Osteoblast (primary cell): ENCODE measurements around the gene EXOC4. TPM values are rescaled to one million over a fixed set of nuclear protein-coding genes. Genes with fewer than 3 reads are reported as not detected.

Experiments
- DNase-seq: peaks from one replicate; pipeline ENCODE4 v3.0.0; 2011; ENCODE audit warnings: low spot score, mixed read lengths; ENCODE audit not compliant: insufficient read length; ENCODE audit errors: missing footprints
- H2AFZ ChIP-seq: 2 replicates; pipeline ENCODE4 v1.6.0; 2011; ENCODE audit warnings: mild to moderate bottlenecking, low read length
- H3K27ac ChIP-seq: 2 replicates; pipeline ENCODE4 v1.5.1; 2011; ENCODE audit warnings: mild to moderate bottlenecking, low read depth, low read length, moderate library complexity
- H3K27me3 ChIP-seq: 2 replicates; pipeline ENCODE4 v1.6.0; 2012; ENCODE audit warnings: mild to moderate bottlenecking, control low read depth, inconsistent platforms, low read length, moderate library complexity; ENCODE audit not compliant: insufficient read depth
- H3K36me3 ChIP-seq: 2 replicates; pipeline ENCODE4 v1.5.1; 2011; ENCODE audit warnings: mild to moderate bottlenecking, low read length, control low read depth, moderate library complexity; ENCODE audit not compliant: insufficient read depth
- H3K4me1 ChIP-seq: 2 replicates; pipeline ENCODE4 v1.5.1; 2011; ENCODE audit warnings: mild to moderate bottlenecking, low read length, control low read depth, moderate library complexity; ENCODE audit not compliant: insufficient read depth
- H3K4me2 ChIP-seq: 2 replicates; pipeline ENCODE4 v1.6.0; 2011; ENCODE audit warnings: mild to moderate bottlenecking, low read length; ENCODE audit not compliant: insufficient read depth
- H3K4me3 ChIP-seq: fragments of 200-600 bp; sonication (generic); 3 replicates; pipeline ENCODE4 v1.5.1; 2012; ENCODE audit warnings: mild to moderate bottlenecking, low read length, inconsistent platforms; ENCODE audit not compliant: insufficient read depth
- H3K79me2 ChIP-seq: 2 replicates; pipeline ENCODE4 v1.6.0; 2012; ENCODE audit warnings: mild to moderate bottlenecking, low read length, control low read depth, inconsistent platforms; ENCODE audit not compliant: insufficient read depth
- H3K9me3 ChIP-seq: 2 replicates; pipeline ENCODE4 v1.5.1; 2011; ENCODE audit warnings: low read depth, low read length, control low read depth
- H4K20me1 ChIP-seq: 2 replicates; pipeline ENCODE4 v1.6.0; 2012; ENCODE audit warnings: mild to moderate bottlenecking, low read length, control low read depth; ENCODE audit not compliant: insufficient read depth
- total RNA-seq: library from RNA; depleted of rRNA; stranded (reverse); fragments of >200 nt; gene quantifications from 2 replicates; pipeline ENCODE4 v1.2.3, GENCODE V29; 2012
- TF ChIP-seq, protein P1 (sequence below): IDR thresholded peaks from 2 replicates; pipeline ENCODE4 v1.5.1; 2011; ENCODE audit warnings: mild to moderate bottlenecking, low read depth, low read length, moderate library complexity; ENCODE audit errors: extremely low read depth

The EXOC4 gene
- total RNA-seq, 1 donor = 134 TPM

DNA sequence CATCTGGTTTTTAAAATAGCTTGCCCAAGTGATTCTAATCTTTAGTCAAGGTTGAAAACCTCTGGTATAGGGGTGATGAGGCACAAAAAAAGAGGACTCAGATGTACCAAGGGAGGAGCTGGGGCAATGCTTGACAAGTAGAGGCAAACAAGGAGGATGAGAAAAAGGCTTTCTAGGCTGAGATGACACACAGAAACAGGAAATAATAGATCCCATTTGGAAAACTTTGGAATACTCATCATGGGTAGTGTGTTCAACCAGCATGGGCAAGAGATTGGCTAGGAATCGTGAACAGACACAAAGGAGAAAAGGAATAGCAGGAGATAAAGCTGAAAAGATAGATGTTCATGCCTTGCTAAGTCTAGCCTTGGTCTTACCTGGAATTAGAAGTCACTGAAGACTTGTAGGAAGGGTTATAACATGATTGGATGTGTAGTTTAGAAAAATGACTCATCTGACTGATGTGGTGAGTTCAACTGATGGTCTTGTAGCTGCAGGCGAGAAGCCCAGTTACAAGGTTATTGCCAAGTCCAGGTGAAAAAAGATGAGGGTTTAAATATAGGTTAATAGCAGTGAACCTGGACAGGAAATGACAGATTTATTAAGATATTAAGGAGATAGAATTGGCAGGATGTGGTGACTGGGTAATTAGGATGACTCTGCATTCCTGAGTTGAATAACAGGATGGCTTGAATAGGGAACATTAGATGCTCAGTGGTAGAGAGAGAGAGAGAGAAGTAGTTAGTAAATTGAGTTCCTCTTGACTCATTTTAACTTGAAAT, 660.2 kb downstream of the EXOC4 start:
- Histone ChIP-seq H3K4me1 (no peaks in the 10 kb centered on the region), H3K36me3 (no peaks in the 10 kb centered on the region), H3K27ac (no peak overlapping the region), H3K79me2 (no peaks in the 10 kb centered on the region), H3K4me2 (no peak overlapping the region), H3K9me3 (no peaks in the 10 kb centered on the region), H3K27me3 (no peaks in the 10 kb centered on the region), H2AFZ (no peak overlapping the region), H3K4me3 (no peak overlapping the region), H4K20me1 (no peaks in the 10 kb centered on the region)
- TF ChIP-seq, protein P1, sequence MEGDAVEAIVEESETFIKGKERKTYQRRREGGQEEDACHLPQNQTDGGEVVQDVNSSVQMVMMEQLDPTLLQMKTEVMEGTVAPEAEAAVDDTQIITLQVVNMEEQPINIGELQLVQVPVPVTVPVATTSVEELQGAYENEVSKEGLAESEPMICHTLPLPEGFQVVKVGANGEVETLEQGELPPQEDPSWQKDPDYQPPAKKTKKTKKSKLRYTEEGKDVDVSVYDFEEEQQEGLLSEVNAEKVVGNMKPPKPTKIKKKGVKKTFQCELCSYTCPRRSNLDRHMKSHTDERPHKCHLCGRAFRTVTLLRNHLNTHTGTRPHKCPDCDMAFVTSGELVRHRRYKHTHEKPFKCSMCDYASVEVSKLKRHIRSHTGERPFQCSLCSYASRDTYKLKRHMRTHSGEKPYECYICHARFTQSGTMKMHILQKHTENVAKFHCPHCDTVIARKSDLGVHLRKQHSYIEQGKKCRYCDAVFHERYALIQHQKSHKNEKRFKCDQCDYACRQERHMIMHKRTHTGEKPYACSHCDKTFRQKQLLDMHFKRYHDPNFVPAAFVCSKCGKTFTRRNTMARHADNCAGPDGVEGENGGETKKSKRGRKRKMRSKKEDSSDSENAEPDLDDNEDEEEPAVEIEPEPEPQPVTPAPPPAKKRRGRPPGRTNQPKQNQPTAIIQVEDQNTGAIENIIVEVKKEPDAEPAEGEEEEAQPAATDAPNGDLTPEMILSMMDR = no peak
- DNase-seq = no peak

DNA sequence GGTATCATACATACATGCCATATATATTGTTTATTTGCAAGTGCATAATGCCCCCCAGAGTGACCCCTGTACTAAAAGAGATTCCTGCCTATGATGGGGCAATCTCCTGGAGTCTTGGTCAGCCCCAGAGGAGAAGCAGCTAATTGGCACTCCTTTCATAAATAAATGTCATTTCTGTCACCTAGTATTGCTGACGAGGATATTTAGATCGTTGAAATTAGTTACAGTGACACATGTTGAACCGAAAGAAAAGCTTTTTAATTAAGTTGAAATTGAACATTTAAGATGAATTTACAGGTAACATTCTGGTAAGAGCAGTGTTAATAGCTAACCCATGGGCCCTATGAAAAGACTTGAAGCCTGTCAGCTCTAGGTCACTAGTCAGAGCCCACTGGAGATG, 663.7 kb downstream of the EXOC4 start:
- H3K27ac ChIP-seq = no peak overlapping the region
- no peak overlapping the region for H2AFZ ChIP-seq
- no peaks in the 10 kb centered on the region for H3K4me1 ChIP-seq
- TF ChIP-seq, protein P1 = no peak
- no peaks in the 10 kb centered on the region for H3K27me3 ChIP-seq
- no peaks in the 10 kb centered on the region for H3K79me2 ChIP-seq
- no peaks in the 10 kb centered on the region for H4K20me1 ChIP-seq
- no peak overlapping the region for H3K4me2 ChIP-seq
- peaks cover 3% of the 10 kb centered on the region for H3K36me3 ChIP-seq
- H3K4me3 ChIP-seq = no peak overlapping the region
- DNase-seq = no peak
- H3K9me3 ChIP-seq = peaks cover 2% of the 10 kb centered on the region

DNA sequence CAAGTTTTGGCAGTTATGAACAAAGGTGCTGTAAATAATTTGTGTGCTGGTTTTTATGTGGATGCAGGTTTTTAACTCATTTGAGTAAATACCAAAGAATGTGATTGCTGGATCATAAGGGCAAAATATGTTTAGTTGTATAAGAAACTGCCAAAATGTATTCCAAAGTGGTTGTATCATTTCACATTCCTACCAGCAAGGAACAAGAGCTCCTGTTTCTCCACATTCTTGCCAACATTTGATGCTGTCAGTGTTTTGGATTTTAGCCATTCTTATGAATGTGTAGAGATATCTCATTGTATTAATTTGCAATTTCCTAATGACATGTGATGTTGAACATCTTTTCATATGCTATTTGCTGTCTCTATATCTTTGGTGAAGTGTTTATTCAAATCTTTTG, 666.9 kb downstream of the EXOC4 start:
- Histone ChIP-seq H2AFZ (no peak overlapping the region), H3K4me2 (no peak overlapping the region), H3K79me2 (no peaks in the 10 kb centered on the region), H3K27me3 (no peaks in the 10 kb centered on the region), H3K4me1 (no peaks in the 10 kb centered on the region), H3K9me3 (peaks cover 2% of the 10 kb centered on the region), H3K4me3 (no peak overlapping the region), H3K36me3 (peaks cover 3% of the 10 kb centered on the region), H3K27ac (no peak overlapping the region), H4K20me1 (no peaks in the 10 kb centered on the region)
- TF ChIP-seq, protein P1 = no peak
- DNase-seq = no peak

DNA sequence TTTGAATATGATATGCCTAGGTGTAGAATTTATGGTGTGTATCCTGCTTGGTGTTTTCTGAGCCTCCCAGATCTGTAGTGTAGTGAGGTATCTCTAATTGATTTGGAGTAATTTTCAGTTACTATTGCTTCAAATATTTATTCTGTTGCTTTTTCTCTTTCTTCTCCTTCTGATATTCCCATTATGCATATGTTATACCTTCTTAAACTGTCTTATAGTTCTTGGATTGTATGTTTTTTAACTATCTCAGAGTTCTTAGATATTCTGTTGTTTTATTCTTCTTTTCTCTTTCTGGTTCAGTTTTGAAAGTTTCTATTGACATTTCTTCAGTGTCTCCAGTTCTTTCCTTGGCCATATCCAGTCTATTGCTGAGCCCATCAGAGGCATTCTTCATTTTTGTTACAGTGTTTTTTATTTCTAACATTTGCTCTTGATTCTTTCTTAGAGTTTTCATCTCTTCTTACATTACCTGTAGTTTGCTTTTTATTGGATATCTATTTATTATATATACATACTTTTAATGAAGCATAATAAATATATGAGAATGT, 668.8 kb downstream of the EXOC4 start:
- DNase-seq = no peak
- peaks cover 3% of the 10 kb centered on the region for H3K36me3 ChIP-seq
- no peak overlapping the region for H3K4me2 ChIP-seq
- TF ChIP-seq, protein P1 = no peak
- H3K27ac ChIP-seq = no peak overlapping the region
- H3K4me3 ChIP-seq = no peak overlapping the region
- H4K20me1 ChIP-seq = no peaks in the 10 kb centered on the region
- no peaks in the 10 kb centered on the region for H3K4me1 ChIP-seq
- H3K79me2 ChIP-seq = no peaks in the 10 kb centered on the region
- H3K27me3 ChIP-seq = no peaks in the 10 kb centered on the region
- peaks cover 2% of the 10 kb centered on the region for H3K9me3 ChIP-seq
- H2AFZ ChIP-seq = no peak overlapping the region
